Vagina (tissue), 2 donors: ENCODE results near the gene MXRA7. TPM values are rescaled to one million over a fixed set of nuclear protein-coding genes. Genes with fewer than 3 reads are reported as not detected.

ENCODE experiments used
- DNase-seq, 2 donors: peaks; one replicate each; pipeline ENCODE4 v3.0.0-alpha.2; 2017; ENCODE audit errors: extremely low spot score in 2 of 2
- H3K27ac ChIP-seq: fragments of 200-600 bp; sonication (generic); one replicate; pipeline ENCODE4 v1.5.1; 2019
- H3K27me3 ChIP-seq: fragments of 200-600 bp; sonication (generic); one replicate; pipeline ENCODE4 v1.5.1; 2019
- H3K36me3 ChIP-seq, 2 donors: fragments of 200-600 bp; sonication (generic); one replicate each; pipeline ENCODE4 v1.5.1; 2017 to 2019
- H3K4me1 ChIP-seq: fragments of 200-600 bp; sonication (generic); one replicate; pipeline ENCODE4 v1.5.1; 2019
- H3K4me3 ChIP-seq, 2 donors: fragments of 200-600 bp; sonication (generic); 1 replicate in 1 of 2; 2 replicates in 1 of 2; pipeline ENCODE4 v1.5.1; 2016 to 2019
- H3K9me3 ChIP-seq: fragments of 200-600 bp; sonication (generic); one replicate; pipeline ENCODE4 v1.5.1; 2019
- CTCF ChIP-seq, 3 experiments: fragments of 450-650 bp in 2 of 3; fragments of 200-600 bp in 1 of 3; sonication (generic) in 1 of 3; IDR thresholded peaks; one replicate each; pipeline ENCODE4 v1.5.1; 2017 to 2019; ENCODE audit warnings: antibody characterized with exemption in 3 of 3, mild to moderate bottlenecking in 2 of 3, moderate library complexity in 2 of 3
- POLR2A ChIP-seq, 2 donors: fragments of 450-650 bp; IDR thresholded peaks; one replicate each; pipeline ENCODE4 v1.6.1; 2017; ENCODE audit warnings: antibody characterized with exemption in 2 of 2, mild to moderate bottlenecking in 2 of 2, moderate library complexity in 2 of 2
- POLR2AphosphoS5 ChIP-seq, 2 donors: sonication (generic); formaldehyde crosslinking; IDR thresholded peaks; one replicate each; pipeline ENCODE4 v1.9.0; 2017; ENCODE audit warnings: antibody characterized with exemption in 2 of 2, mild to moderate bottlenecking in 2 of 2, low read depth in 1 of 2; ENCODE audit not compliant: insufficient read depth in 1 of 2
- intact Hi-C: fragments of 100-400 bp; cut with DNase I; formaldehyde crosslinking; loops from one replicate; pipeline ENCODE4 v1.15.1; 2023
- total RNA-seq: library from RNA; depleted of rRNA; stranded (reverse); fragments of >200 nt; gene quantifications from one replicate; pipeline ENCODE4 v1.2.3, GENCODE V29; 2016

Gene MXRA7
- total RNA-seq, 1 donor from 2014 or later, result 114 TPM

GRCh38 chr17:76695059-76695831, 15.5 kb downstream of the MXRA7 start:
- Histone ChIP-seq H3K9me3 (no peaks in the 10 kb centered on the region), H3K4me1 (peaks cover 75% of the 10 kb centered on the region), H3K36me3 (no peaks in the 10 kb centered on the region), H3K4me3 (no peak overlapping the region), H3K27me3 (no peaks in the 10 kb centered on the region), H3K27ac (peak overlapping the region; percentile 62)
- intact Hi-C loops, result no loop called here
- DNase-seq, result no peak
- TF ChIP-seq POLR2AphosphoS5 (IDR thresholded peaks at IDR 0.05; ENCODE audit: insufficient read depth in 1 of 2, low read depth in 1 of 2) (no peak), POLR2A (IDR thresholded peaks at IDR 0.05) (no peak), CTCF (IDR thresholded peaks at IDR 0.05) (no peak)

GRCh38 chr17:76691379-76692191, 19.2 kb downstream of the MXRA7 start:
- TF ChIP-seq CTCF (IDR thresholded peaks at IDR 0.05) (no peak), POLR2A (IDR thresholded peaks at IDR 0.05) (no peak), POLR2AphosphoS5 (IDR thresholded peaks at IDR 0.05; ENCODE audit: insufficient read depth in 1 of 2, low read depth in 1 of 2) (no peak)
- intact Hi-C loops, result no loop called here
- no peak overlapping the region for H3K27ac ChIP-seq

DNA sequence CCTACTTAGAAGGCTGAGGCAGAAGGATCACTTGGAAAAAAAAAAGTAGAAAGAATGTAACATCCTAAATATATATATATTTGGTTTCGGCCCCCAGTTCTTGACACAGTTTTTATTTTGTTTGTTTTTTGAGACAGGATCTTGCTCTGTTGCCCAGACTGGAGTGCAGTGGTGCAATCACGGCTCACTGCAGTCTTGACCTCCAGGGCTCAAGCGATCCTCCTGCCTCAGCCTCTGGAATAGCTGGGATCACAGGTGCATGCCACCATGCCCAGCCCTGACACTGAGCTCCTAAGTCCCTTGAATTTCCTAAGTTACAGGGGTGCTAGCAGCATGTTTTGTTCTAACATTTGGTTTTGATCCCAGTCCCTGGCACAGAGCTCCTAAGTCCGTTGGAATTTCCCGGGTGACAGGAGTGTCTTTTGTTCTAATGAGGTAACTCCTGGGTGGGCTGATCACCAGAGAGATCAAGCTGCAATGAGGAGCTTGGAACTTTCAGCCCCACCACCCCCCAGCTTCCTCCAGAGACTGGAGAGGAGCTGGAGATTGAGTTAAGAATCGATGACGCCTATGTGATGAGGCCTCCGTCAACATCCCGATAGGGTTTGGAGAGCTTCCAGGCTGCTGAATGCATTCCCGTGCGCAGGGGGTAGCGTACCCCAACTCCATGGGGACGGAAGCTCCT, 20.0 kb downstream of the MXRA7 start:
- TF ChIP-seq POLR2AphosphoS5 (IDR thresholded peaks at IDR 0.05; ENCODE audit: insufficient read depth in 1 of 2, low read depth in 1 of 2) (no peak), POLR2A (IDR thresholded peaks at IDR 0.05) (no peak), CTCF (IDR thresholded peaks at IDR 0.05) (no peak)
- intact Hi-C loops, result no loop called here
- no peaks in the 10 kb centered on the region for H3K27me3 ChIP-seq
- H3K4me1 ChIP-seq, result peaks cover 70% of the 10 kb centered on the region
- H3K4me3 ChIP-seq, result no peak overlapping the region
- no peaks in the 10 kb centered on the region for H3K9me3 ChIP-seq
- no peaks in the 10 kb centered on the region for H3K36me3 ChIP-seq
- H3K27ac ChIP-seq, result no peak overlapping the region
- DNase-seq, result no peak

More at GRCh38 chr17:76691379-76692191, 19.2 kb downstream of the MXRA7 start:
- Histone ChIP-seq H3K4me1 (peaks cover 72% of the 10 kb centered on the region), H3K9me3 (no peaks in the 10 kb centered on the region), H3K4me3 (no peak overlapping the region), H3K27me3 (no peaks in the 10 kb centered on the region), H3K36me3 (no peaks in the 10 kb centered on the region)
- no peak for DNase-seq

GRCh38 chr17:76689859-76690258, 20.9 kb downstream of the MXRA7 start:
- Histone ChIP-seq H3K36me3 (no peaks in the 10 kb centered on the region), H3K27ac (peak overlapping the region; percentile 86), H3K9me3 (no peaks in the 10 kb centered on the region), H3K27me3 (no peaks in the 10 kb centered on the region), H3K4me3 (no peak overlapping the region), H3K4me1 (peaks cover 66% of the 10 kb centered on the region)
- TF ChIP-seq CTCF (IDR thresholded peaks at IDR 0.05), result no peak
- no peak for TF ChIP-seq POLR2A (IDR thresholded peaks at IDR 0.05)
- no peak for TF ChIP-seq POLR2AphosphoS5 (IDR thresholded peaks at IDR 0.05; ENCODE audit: insufficient read depth in 1 of 2, low read depth in 1 of 2)
- intact Hi-C loops, result no loop called here
- DNase-seq, result no peak
